Left lobe of liver (tissue), 2 donors: ENCODE measurements around the gene USP51. TPM values are rescaled to one million over a fixed set of nuclear protein-coding genes. Genes with fewer than 3 reads are reported as not detected.
A peak's percentile ranks its signal among the peaks of the same experiment; 100 is the strongest.
"Not testable (repeated sequence)": the region's sequence is repeated elsewhere in the genome, so short reads cannot be mapped to it uniquely, and the experiment has no call there.

Experiments
- ATAC-seq: fragments of 200-7000 bp; cut with Tn5 transposase; one replicate; pipeline ENCODE4 v1.9.1; 2020; ENCODE audit warnings: mild to moderate bottlenecking, moderate library complexity
- DNase-seq: peaks from one replicate; pipeline ENCODE4 v3.0.0-alpha.2; 2020; ENCODE audit warnings: low spot score
- total RNA-seq: library from RNA; stranded (reverse); gene quantifications from one replicate; pipeline ENCODE4 v1.2.1, GENCODE V29; 2021
- donor health status: DM: no; HTN: no; CAD: no; lungs with moderate emphysema.
- donor health status: DM: no; HTN: yes; CAD: no.

The USP51 gene
- total RNA-seq, 1 donor from 2014 or later: 0.38 TPM

GRCh38 chrX:55465791-55466190, 23.9 kb downstream of the USP51 start:
- peak; percentile 55 for ATAC-seq
- not testable (repeated sequence) for DNase-seq

- DNase-seq, ATAC-seq: not testable (repeated sequence)
Observed at GRCh38 chrX:55465108-55465507, 24.5 kb downstream of the USP51 start.

DNA sequence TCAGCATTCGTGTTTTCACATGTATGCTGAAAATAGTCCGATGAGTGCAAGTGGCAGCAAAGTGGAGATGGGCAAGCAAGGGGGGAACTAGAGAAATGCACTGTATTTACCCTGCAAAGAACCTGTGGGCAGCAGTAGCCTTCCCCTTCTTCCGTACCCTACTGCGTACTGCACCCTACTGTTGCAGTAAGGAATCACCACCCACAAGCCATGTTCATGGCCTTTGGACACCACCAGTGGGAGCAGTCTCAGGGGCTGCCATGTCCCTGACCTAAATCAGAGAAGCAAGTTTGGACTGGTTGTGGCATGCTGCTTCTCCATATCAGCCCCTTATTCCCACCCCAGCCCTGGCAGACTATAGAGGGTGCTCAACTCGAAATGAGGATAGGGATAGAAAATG, 25.6 kb downstream of the USP51 start:
- not testable (repeated sequence) for DNase-seq, ATAC-seq

GRCh38 chrX:55459926-55460325, 29.7 kb downstream of the USP51 start:
- not testable (repeated sequence) for ATAC-seq, DNase-seq

- DNase-seq, ATAC-seq: not testable (repeated sequence)
Observed at GRCh38 chrX:55459426-55459825, 30.2 kb downstream of the USP51 start.

GRCh38 chrX:55455708-55456107, 33.9 kb downstream of the USP51 start:
- ATAC-seq, DNase-seq: not testable (repeated sequence)

DNA sequence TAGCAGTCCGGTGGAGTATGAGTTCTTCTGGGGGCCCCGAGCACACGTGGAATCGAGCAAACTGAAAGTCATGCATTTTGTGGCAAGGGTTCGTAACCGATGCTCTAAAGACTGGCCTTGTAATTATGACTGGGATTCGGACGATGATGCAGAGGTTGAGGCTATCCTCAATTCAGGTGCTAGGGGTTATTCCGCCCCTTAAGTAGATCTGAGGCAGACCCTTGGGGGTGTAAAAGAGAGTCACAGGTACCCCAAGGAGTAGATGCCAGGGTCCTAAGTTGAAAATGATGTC, 36.9 kb downstream of the USP51 start:
- DNase-seq: no peak
- ATAC-seq: no peak

DNA sequence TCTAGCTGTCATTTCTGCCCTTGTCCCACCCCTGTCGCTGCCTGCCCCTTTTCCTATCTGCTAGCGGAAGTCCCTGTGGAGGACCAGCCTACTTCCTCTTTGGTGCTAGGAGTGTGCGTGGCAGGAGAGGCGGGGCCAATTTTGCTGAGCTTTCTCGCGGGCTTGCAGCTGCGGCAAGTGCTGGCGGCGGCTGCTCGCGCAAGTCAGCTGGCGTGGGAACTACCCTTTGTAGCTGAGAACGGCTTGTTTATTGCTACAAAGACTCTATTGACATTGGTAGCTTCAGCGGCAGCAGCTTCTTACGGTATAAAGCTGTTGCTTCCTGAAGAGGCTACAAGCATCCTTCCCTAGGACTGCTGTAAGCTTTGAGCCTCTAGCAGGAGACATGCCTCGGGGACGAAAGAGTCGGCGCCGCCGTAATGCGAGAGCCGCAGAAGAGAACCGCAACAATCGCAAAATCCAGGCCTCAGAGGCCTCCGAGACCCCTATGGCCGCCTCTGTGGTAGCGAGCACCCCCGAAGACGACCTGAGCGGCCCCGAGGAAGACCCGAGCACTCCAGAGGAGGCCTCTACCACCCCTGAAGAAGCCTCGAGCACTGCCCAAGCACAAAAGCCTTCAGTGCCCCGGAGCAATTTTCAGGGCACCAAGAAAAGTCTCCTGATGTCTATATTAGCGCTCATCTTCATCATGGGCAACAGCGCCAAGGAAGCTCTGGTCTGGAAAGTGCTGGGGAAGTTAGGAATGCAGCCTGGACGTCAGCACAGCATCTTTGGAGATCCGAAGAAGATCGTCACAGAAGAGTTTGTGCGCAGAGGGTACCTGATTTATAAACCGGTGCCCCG, 37.4 kb downstream of the USP51 start, which contains the start of gene MAGEH1:
TSS of gene MAGEH1 (plus strand) at position 138 of the 843 bp plus-strand sequence. CDS start at position 386, 248 bp downstream.
- ATAC-seq: peak; percentile 97
- peak; percentile 78 for DNase-seq

GRCh38 chrX:55451626-55451989, 38.0 kb downstream of the USP51 start:
- ATAC-seq: peak; percentile 55
- no peak for DNase-seq

DNA sequence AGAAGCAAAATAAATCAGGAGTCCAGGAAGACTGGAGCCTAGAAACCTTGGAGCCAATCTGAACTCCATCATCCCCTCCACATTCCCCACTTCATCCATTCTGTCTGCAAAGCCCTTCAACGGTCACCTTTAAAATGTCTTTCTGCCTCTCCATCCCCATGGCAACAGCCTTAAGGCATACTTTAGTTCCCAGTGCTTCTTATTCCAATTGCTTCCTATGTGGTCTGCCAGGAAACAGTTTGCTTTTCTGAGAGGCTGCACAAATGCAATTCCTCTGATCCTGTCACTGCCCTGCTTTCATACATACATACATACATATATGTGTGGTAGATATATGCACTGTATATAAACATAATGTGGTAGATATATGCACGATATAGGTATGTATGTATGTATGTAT, 38.5 kb downstream of the USP51 start:
- ATAC-seq: no peak
- no peak for DNase-seq

GRCh38 chrX:55450259-55450658, 39.4 kb downstream of the USP51 start:
- peak; percentile 41 for DNase-seq
- peak; percentile 76 for ATAC-seq

GRCh38 chrX:55443468-55443867, 46.2 kb downstream of the USP51 start:
- not testable (repeated sequence) for ATAC-seq

More at GRCh38 chrX:55443468-55443867, 46.2 kb downstream of the USP51 start:
- DNase-seq: not testable (repeated sequence)

Other genes starting within 250 kb of the USP51 start
- not detected for gene PAGE3, start 224.9 kb downstream of the USP51 start, total RNA-seq
- 7.0 TPM for gene MAGEH1, start 37.7 kb downstream of the USP51 start, total RNA-seq
- not detected for gene FOXR2, start 133.6 kb upstream of the USP51 start, total RNA-seq
- gene RRAGB, start 227.9 kb upstream of the USP51 start, total RNA-seq: 4.5 TPM